GM21529 (cell line): ENCODE data around the gene SHROOM2.

Experiments
- ATAC-seq: cut with Tn5 transposase; IDR thresholded peaks from one replicate; pipeline ENCODE4 v1.9.1; 2021; ENCODE audit not compliant: unreplicated experiment

SHROOM2 gene

GRCh38 chrX:9890681-9891091 lies 104.5 kb downstream of the SHROOM2 start:
- ATAC-seq: no peak

- no peak for ATAC-seq
Measured at GRCh38 chrX:9895225-9895912, 109.1 kb downstream of the SHROOM2 start.

GRCh38 chrX:9897761-9898161 lies 111.5 kb downstream of the SHROOM2 start:
- no peak for ATAC-seq

GRCh38 chrX:9899640-9900111 lies 113.4 kb downstream of the SHROOM2 start:
- no peak for ATAC-seq

GRCh38 chrX:9902656-9903055 lies 116.4 kb downstream of the SHROOM2 start:
- no peak for ATAC-seq

- ATAC-seq: no peak
Measured at GRCh38 chrX:9903146-9903545, 116.9 kb downstream of the SHROOM2 start.

GRCh38 chrX:9905288-9905687 lies 119.1 kb downstream of the SHROOM2 start:
- no peak for ATAC-seq

- no peak for ATAC-seq
Measured at GRCh38 chrX:9905721-9906120, 119.5 kb downstream of the SHROOM2 start.

- ATAC-seq: no peak
Measured at GRCh38 chrX:9906919-9907318, 120.7 kb downstream of the SHROOM2 start.

GRCh38 chrX:9907645-9908387 lies 121.6 kb downstream of the SHROOM2 start:
- ATAC-seq: no peak

- no peak for ATAC-seq
Measured at GRCh38 chrX:9909254-9909653, 123.0 kb downstream of the SHROOM2 start.

- no peak for ATAC-seq
Measured at GRCh38 chrX:9911487-9911886, 125.3 kb downstream of the SHROOM2 start.

- no peak for ATAC-seq
Measured at GRCh38 chrX:9912351-9913145, 126.3 kb downstream of the SHROOM2 start.

- no peak for ATAC-seq
Measured at GRCh38 chrX:9913146-9913433, 126.9 kb downstream of the SHROOM2 start.

- ATAC-seq: no peak
Measured at GRCh38 chrX:9917861-9918260, 131.6 kb downstream of the SHROOM2 start.

GRCh38 chrX:9919632-9920172 lies 133.5 kb downstream of the SHROOM2 start:
- ATAC-seq: no peak

GRCh38 chrX:9921407-9921806 lies 135.2 kb downstream of the SHROOM2 start:
- no peak for ATAC-seq

GRCh38 chrX:9923357-9923756 lies 137.1 kb downstream of the SHROOM2 start:
- no peak for ATAC-seq

GRCh38 chrX:9926002-9926401 lies 139.8 kb downstream of the SHROOM2 start:
- no peak for ATAC-seq

- ATAC-seq: no peak
Measured at GRCh38 chrX:9927698-9928482, 141.7 kb downstream of the SHROOM2 start.

GRCh38 chrX:9935436-9935835 lies 149.2 kb downstream of the SHROOM2 start:
- ATAC-seq: no peak
